PC-3 (cell line): ENCODE results near the gene AKIRIN2. TPM values are rescaled to one million over a fixed set of nuclear protein-coding genes. Genes with fewer than 3 reads are reported as not detected.

ENCODE experiments used
- ATAC-seq: fragments of 200-7000 bp; cut with Tn5 transposase; 2 replicates; pipeline ENCODE4 v1.9.1; 2020; ENCODE audit warnings: mild to moderate bottlenecking, moderate library complexity
- BruUV-seq: library from RNA; stranded (reverse); fragments of 400-500 nt; replicated peaks from 2 replicates; lab custom pipeline; 2021; lab: Mats Ljungman, UMichigan
- CTCF ChIA-PET: fragments of 300-600 bp; sonication (Branson Sonifier 250); formaldehyde crosslinking; loops from one replicate; lab custom pipeline; 2022; ENCODE audit warnings: antibody characterized with exemption; lab: Charles Lee
- POLR2A ChIA-PET: fragments of 300-600 bp; sonication (Branson Sonifier 250); formaldehyde crosslinking; loops from one replicate; lab custom pipeline; 2022; ENCODE audit warnings: antibody characterized with exemption; ENCODE audit not compliant: unreplicated experiment; lab: Charles Lee
- DNase-seq: peaks from one replicate; pipeline ENCODE4 v3.0.0-alpha.2; 2015
- H2AFZ ChIP-seq: fragments of 300-600 bp; sonication (generic); 2 replicates; pipeline ENCODE4 v1.6.0; 2016; ENCODE audit warnings: antibody characterized with exemption, low read length
- H3F3A ChIP-seq: fragments of 300-600 bp; sonication (generic); one replicate; pipeline ENCODE4 v1.6.0; 2017; ENCODE audit warnings: antibody characterized with exemption, low read length, control low read depth, mild to moderate bottlenecking; ENCODE audit not compliant: unreplicated experiment
- H3K27ac ChIP-seq: fragments of 300-600 bp; sonication (generic); 2 replicates; pipeline ENCODE4 v1.5.1; 2016; ENCODE audit warnings: mild to moderate bottlenecking, low read length
- H3K27me3 ChIP-seq: fragments of 300-600 bp; sonication (generic); 2 replicates; pipeline ENCODE4 v1.6.1; 2016; ENCODE audit warnings: low read length, mixed read lengths
- H3K36me3 ChIP-seq: fragments of 300-600 bp; sonication (generic); 2 replicates; pipeline ENCODE4 v1.6.1; 2016; ENCODE audit warnings: low read depth, mixed run types, low read length, mixed read lengths
- H3K4me1 ChIP-seq: fragments of 300-600 bp; sonication (generic); 2 replicates; pipeline ENCODE4 v1.5.1; 2016; ENCODE audit warnings: low read length; ENCODE audit not compliant: insufficient read depth
- H3K4me2 ChIP-seq: fragments of 300-600 bp; sonication (generic); 2 replicates; pipeline ENCODE4 v1.6.0; 2016; ENCODE audit warnings: low read length
- H3K4me3 ChIP-seq: fragments of 300-600 bp; sonication (generic); 2 replicates; pipeline ENCODE4 v1.5.1; 2016; ENCODE audit warnings: mild to moderate bottlenecking, low read length, mixed read lengths
- H3K79me2 ChIP-seq: fragments of 300-600 bp; sonication (generic); 2 replicates; pipeline ENCODE4 v1.6.1; 2017; ENCODE audit warnings: low read length, mixed read lengths
- H3K9ac ChIP-seq: fragments of 300-600 bp; sonication (generic); 2 replicates; pipeline ENCODE4 v1.6.0; 2016; ENCODE audit warnings: mild to moderate bottlenecking, low read length
- H3K9me2 ChIP-seq: fragments of 300-600 bp; sonication (generic); replicated peaks from 2 replicates; pipeline ENCODE4 v1.6.1; 2016; ENCODE audit warnings: mixed run types, low read length, mixed read lengths
- H3K9me3 ChIP-seq: fragments of 300-600 bp; sonication (generic); 2 replicates; pipeline ENCODE4 v1.6.1; 2016; ENCODE audit warnings: low read length, mixed read lengths
- H4K20me1 ChIP-seq: fragments of 300-600 bp; sonication (generic); 2 replicates; pipeline ENCODE4 v1.6.1; 2016; ENCODE audit warnings: low read length, mixed read lengths
- EZH2 ChIP-seq: fragments of 300-600 bp; sonication (generic); IDR thresholded peaks from one replicate; pipeline ENCODE4 v1.6.1; 2017; ENCODE audit warnings: antibody characterized with exemption, mild to moderate bottlenecking, low read length; ENCODE audit not compliant: unreplicated experiment
- EZH2phosphoT487 ChIP-seq: fragments of 300-600 bp; sonication (generic); IDR thresholded peaks from 2 replicates; pipeline ENCODE4 v1.6.1; 2018; ENCODE audit warnings: mild to moderate bottlenecking, antibody characterized with exemption, low read length, borderline replicate concordance
- intact Hi-C: fragments of 100-400 bp; cut with micrococcal nuclease; formaldehyde crosslinking; loops from 2 replicates; pipeline ENCODE4 v1.9.0; 2023
- total RNA-seq: library from RNA; depleted of rRNA; stranded (reverse); fragments of >200 nt; gene quantifications from 2 replicates; pipeline ENCODE4 v1.2.3, GENCODE V29; 2014
- TF ChIP-seq, protein P1 (sequence below): fragments of 300-600 bp; sonication (generic); conservative IDR thresholded peaks from 2 replicates; pipeline ENCODE4 v1.5.1; 2017; ENCODE audit warnings: antibody characterized with exemption, low read depth, mild to moderate bottlenecking, low read length

AKIRIN2 gene
- total RNA-seq, 1 experiment from 2014 or later: 15.1 TPM

DNA sequence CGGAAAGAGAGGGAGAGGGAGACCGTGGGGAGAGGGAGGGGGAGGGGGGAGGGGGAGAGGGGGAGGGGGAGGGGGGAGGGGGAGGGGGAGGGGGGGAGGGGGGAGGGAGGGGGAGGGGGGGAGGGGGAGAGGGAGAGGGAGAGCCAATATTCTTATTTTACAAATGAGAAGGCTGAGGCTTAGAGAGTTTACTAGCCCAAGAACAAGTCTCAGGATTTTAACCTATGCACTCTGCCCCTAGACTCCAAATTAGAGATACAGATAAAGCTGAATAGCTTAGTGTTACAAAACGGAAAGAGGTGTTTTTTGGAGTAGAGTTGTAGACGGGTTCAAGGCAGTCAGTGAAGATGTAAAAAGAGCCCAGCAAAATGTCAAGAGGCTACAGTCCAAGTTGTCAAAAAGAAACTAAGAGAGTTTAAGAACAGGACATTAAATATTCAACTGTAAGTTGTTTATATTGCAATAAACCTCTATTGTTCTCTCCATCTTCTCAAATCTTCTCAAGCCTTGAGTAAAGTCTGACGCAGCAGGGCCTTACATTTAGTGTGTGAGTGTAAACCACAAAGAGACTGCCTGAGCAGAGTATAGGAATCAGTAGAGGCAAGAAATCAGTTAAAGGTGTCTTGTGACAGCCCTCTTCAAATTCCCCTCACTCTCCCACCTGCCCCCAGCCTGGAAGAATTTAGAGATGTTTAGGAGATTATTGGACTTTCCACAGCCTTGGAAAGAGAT lies 34.9 kb upstream of the AKIRIN2 start:
- Histone ChIP-seq H4K20me1 (no peaks in the 10 kb centered on the region), H3K9me3 (no peaks in the 10 kb centered on the region), H3K36me3 (no peaks in the 10 kb centered on the region), H3K9ac (no peak overlapping the region), H3F3A (no peaks in the 10 kb centered on the region), H3K4me1 (peaks cover 12% of the 10 kb centered on the region; the same call in 1 of the 2 replicates), H3K79me2 (no peaks in the 10 kb centered on the region), H3K9me2 (no peaks in the 10 kb centered on the region), H3K27me3 (no peaks in the 10 kb centered on the region), H2AFZ (no peak overlapping the region), H3K27ac (no peak overlapping the region), H3K4me2 (no peak overlapping the region), H3K4me3 (no peak overlapping the region)
- intact Hi-C loops: no loop called here
- POLR2A ChIA-PET: no interaction called here
- TF ChIP-seq, protein P1, sequence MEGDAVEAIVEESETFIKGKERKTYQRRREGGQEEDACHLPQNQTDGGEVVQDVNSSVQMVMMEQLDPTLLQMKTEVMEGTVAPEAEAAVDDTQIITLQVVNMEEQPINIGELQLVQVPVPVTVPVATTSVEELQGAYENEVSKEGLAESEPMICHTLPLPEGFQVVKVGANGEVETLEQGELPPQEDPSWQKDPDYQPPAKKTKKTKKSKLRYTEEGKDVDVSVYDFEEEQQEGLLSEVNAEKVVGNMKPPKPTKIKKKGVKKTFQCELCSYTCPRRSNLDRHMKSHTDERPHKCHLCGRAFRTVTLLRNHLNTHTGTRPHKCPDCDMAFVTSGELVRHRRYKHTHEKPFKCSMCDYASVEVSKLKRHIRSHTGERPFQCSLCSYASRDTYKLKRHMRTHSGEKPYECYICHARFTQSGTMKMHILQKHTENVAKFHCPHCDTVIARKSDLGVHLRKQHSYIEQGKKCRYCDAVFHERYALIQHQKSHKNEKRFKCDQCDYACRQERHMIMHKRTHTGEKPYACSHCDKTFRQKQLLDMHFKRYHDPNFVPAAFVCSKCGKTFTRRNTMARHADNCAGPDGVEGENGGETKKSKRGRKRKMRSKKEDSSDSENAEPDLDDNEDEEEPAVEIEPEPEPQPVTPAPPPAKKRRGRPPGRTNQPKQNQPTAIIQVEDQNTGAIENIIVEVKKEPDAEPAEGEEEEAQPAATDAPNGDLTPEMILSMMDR: no peak
- TF ChIP-seq EZH2phosphoT487 (no peak), EZH2 (no peak)
- DNase-seq (no peak), ATAC-seq (no peak)
- BruUV-seq: no TSS peak
- CTCF ChIA-PET: no interaction called here

DNA sequence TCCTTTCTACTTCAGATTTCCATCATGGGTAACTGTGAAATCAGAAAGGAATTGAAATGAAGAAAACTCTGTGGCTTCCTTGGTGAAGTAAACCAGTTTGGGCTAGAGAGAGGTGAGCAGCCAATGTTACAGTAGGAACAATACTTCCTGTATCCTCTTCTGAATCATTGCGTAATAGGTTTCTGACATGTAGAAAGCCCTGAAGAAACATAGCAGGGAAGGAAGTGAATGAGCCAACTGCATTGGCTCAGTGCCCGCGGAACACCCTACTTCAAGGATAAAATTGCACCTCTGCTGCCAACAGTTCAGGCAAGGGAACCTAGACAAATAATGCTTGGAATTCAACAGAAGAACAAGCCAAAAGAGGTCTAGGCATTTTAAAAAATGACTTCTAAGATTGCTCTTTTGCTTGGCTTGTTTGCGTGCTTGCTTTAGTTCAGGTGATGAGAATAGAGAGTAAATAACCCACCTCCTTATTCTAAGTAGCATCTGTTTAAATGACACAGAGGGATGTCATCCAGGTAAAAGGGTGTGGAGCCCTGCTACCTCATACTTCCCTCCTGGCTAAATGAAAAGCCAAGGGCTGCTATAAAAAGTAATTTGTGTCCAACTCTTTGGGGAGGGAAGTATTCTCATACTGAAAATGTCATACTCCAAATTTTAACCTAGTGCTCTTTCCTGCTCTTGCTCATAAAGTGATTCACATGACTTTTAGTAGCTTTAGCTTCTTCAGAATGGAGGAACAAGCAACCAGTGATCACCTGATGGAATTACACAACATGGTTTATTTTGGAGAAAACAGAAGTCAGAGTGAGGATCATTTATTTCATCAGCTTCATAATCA lies 30.0 kb upstream of the AKIRIN2 start:
- H3K4me3 ChIP-seq: peak overlapping the region; percentile 38; the same call in 1 of the 2 replicates
- H3K79me2 ChIP-seq: no peaks in the 10 kb centered on the region
- ChIA-PET POLR2A (interaction anchor here (0.8 kb wide), 1 partner anchor 46 kb away, joined by 9 read pairs; no protein-coding TSS in a partner anchor), CTCF (no interaction called here)
- H3K9me2 ChIP-seq: no peaks in the 10 kb centered on the region
- no peak for TF ChIP-seq EZH2phosphoT487
- TF ChIP-seq EZH2: no peak
- TF ChIP-seq, protein P1: no peak
- peaks cover 5% of the 10 kb centered on the region for H3F3A ChIP-seq
- H3K4me1 ChIP-seq: peaks cover 54% of the 10 kb centered on the region
- DNase-seq (peak; percentile 91), ATAC-seq (peak; percentile 79)
- no peaks in the 10 kb centered on the region for H3K36me3 ChIP-seq
- no TSS peak for BruUV-seq
- peak overlapping the region; percentile 75 for H3K9ac ChIP-seq
- H4K20me1 ChIP-seq: no peaks in the 10 kb centered on the region
- intact Hi-C loops: loop anchor here (5.0 kb wide), 1 partner anchor 75 kb away; no protein-coding TSS in a partner anchor
- no peaks in the 10 kb centered on the region for H3K9me3 ChIP-seq
- peak overlapping the region; percentile 54 for H3K4me2 ChIP-seq
- peak overlapping the region; percentile 23; the same call in 1 of the 2 replicates for H2AFZ ChIP-seq
- H3K27me3 ChIP-seq: no peaks in the 10 kb centered on the region
- H3K27ac ChIP-seq: peak overlapping the region; percentile 93
